ENCODE data around the gene DNHD1.

- TF ChIP-seq POLR2AphosphoS5 (IDR thresholded peaks at IDR 0.05; ENCODE audit: low read depth, low read length) (no peak), POLR2A (IDR thresholded peaks at IDR 0.05; ENCODE audit: low read depth, low read length) (no peak), TAF1 (IDR thresholded peaks at IDR 0.05; ENCODE audit: borderline replicate concordance, low read depth, low read length) (no peak)
Observed at GRCh38 chr11:6544921-6545850, 48.1 kb downstream of the DNHD1 start.

Measured in GM12892 (cell line).